IMR-90 (cell line): Measurements from ENCODE around the gene HRH2. TPM values are rescaled to one million over a fixed set of nuclear protein-coding genes. Genes with fewer than 3 reads are reported as not detected.
"Not testable (repeated sequence)": the region's sequence is repeated elsewhere in the genome, so short reads cannot be mapped to it uniquely, and the experiment has no call there.

ENCODE experiments used
- ATAC-seq: fragments of 200-7000 bp; cut with Tn5 transposase; 2 replicates; pipeline ENCODE4 v1.9.1; 2020; ENCODE audit warnings: low read depth, mild to moderate bottlenecking, moderate library complexity
- BruUV-seq: library from RNA; stranded (reverse); fragments of 400-500 nt; replicated peaks from 2 replicates; lab custom pipeline; 2021; lab: Mats Ljungman, UMichigan
- CTCF ChIA-PET: fragments of 300-600 bp; formaldehyde crosslinking; extraction: SDS; loops from one replicate; lab custom pipeline; 2021; ENCODE audit warnings: antibody characterized with exemption; lab: Yijun Ruan, JAX
- POLR2A ChIA-PET: fragments of 300-600 bp; sonication (Branson Sonifier 250); formaldehyde crosslinking; loops from one replicate; lab custom pipeline; 2022; ENCODE audit warnings: antibody characterized with exemption; ENCODE audit not compliant: unreplicated experiment; lab: Charles Lee
- DNase-seq: peaks from one replicate; pipeline ENCODE4 v3.0.0; 2013
- H2AFZ ChIP-seq: replicated peaks from 2 replicates; pipeline ENCODE3; 2013; ENCODE audit warnings: low read length, mild to moderate bottlenecking; ENCODE audit not compliant: poor library complexity
- H2AK5ac ChIP-seq: 2 replicates; pipeline ENCODE4 v1.6.1; 2013; ENCODE audit warnings: low read depth, low read length, inconsistent platforms
- H2AK9ac ChIP-seq: replicated peaks from 2 replicates; pipeline ENCODE3; 2013; ENCODE audit warnings: mild to moderate bottlenecking, low read depth, low read length, moderate library complexity; ENCODE audit not compliant: poor library complexity
- H2BK120ac ChIP-seq: 2 replicates; pipeline ENCODE4 v1.6.1; 2013; ENCODE audit warnings: low read depth, low read length, inconsistent platforms
- H2BK15ac ChIP-seq: 3 replicates; pipeline ENCODE4 v1.6.1; 2013; ENCODE audit warnings: low read depth, low read length, inconsistent platforms
- H2BK20ac ChIP-seq: 2 replicates; pipeline ENCODE4 v1.6.1; 2013; ENCODE audit warnings: low read depth, mild to moderate bottlenecking, inconsistent platforms, low read length, moderate library complexity
- H2BK5ac ChIP-seq: 2 replicates; pipeline ENCODE4 v1.6.1; 2013; ENCODE audit warnings: mild to moderate bottlenecking, low read depth, low read length, inconsistent platforms; ENCODE audit not compliant: poor library complexity, severe bottlenecking
- H3K14ac ChIP-seq: replicated peaks from 2 replicates; pipeline ENCODE4 v1.6.1; 2013; ENCODE audit warnings: low read depth, low read length, inconsistent platforms
- H3K18ac ChIP-seq: 2 replicates; pipeline ENCODE4 v1.6.1; 2013; ENCODE audit warnings: low read depth, low read length, control low read depth
- H3K23ac ChIP-seq: 2 replicates; pipeline ENCODE4 v1.6.1; 2013; ENCODE audit warnings: low read depth, low read length, inconsistent platforms
- H3K27ac ChIP-seq: 2 replicates; pipeline ENCODE4 v1.5.1; 2013; ENCODE audit warnings: mild to moderate bottlenecking, control low read depth, low read length; ENCODE audit not compliant: insufficient read depth
- H3K27me3 ChIP-seq: 2 replicates; pipeline ENCODE4 v1.6.1; 2013; ENCODE audit warnings: low read length; ENCODE audit not compliant: control insufficient read depth, insufficient read depth
- H3K36me3 ChIP-seq: 2 replicates; pipeline ENCODE4 v1.6.1; 2013; ENCODE audit warnings: low read length, mixed read lengths; ENCODE audit not compliant: control insufficient read depth, insufficient read depth
- H3K4ac ChIP-seq: 2 replicates; pipeline ENCODE4 v1.6.1; 2013; ENCODE audit warnings: low read depth, low read length, inconsistent platforms
- H3K4me1 ChIP-seq: 2 replicates; pipeline ENCODE4 v1.6.1; 2013; ENCODE audit warnings: low read length, mixed read lengths; ENCODE audit not compliant: control insufficient read depth, insufficient read depth
- H3K4me2 ChIP-seq: 2 replicates; pipeline ENCODE4 v1.6.1; 2013; ENCODE audit warnings: low read depth, mild to moderate bottlenecking, control low read depth, low read length, moderate library complexity
- H3K4me3 ChIP-seq: 2 replicates; pipeline ENCODE4 v1.5.1; 2013; ENCODE audit warnings: low read depth, mild to moderate bottlenecking, control low read depth, low read length, moderate library complexity; ENCODE audit not compliant: insufficient read depth
- H3K56ac ChIP-seq: 2 replicates; pipeline ENCODE4 v1.6.1; 2013; ENCODE audit warnings: low read length, inconsistent platforms; ENCODE audit not compliant: insufficient read depth; ENCODE audit errors: extremely low read depth
- H3K79me1 ChIP-seq, 2 experiments: 2 replicates each; pipeline ENCODE4 v1.6.1; 2013; ENCODE audit warnings: low read length in 2 of 2, inconsistent platforms in 1 of 2, low read depth in 1 of 2
- H3K9ac ChIP-seq: 2 replicates; pipeline ENCODE4 v1.6.1; 2013; ENCODE audit warnings: low read depth, low read length, control low read depth
- H3K9me1 ChIP-seq: 2 replicates; pipeline ENCODE4 v1.6.1; 2013; ENCODE audit warnings: low read length, inconsistent platforms; ENCODE audit not compliant: insufficient read depth
- H3K9me3 ChIP-seq: 2 replicates; pipeline ENCODE4 v1.6.1; 2013; ENCODE audit warnings: low read length; ENCODE audit not compliant: control insufficient read depth, insufficient read depth
- H4K20me1 ChIP-seq: 2 replicates; pipeline ENCODE4 v1.6.1; 2013; ENCODE audit warnings: low read length, inconsistent platforms; ENCODE audit not compliant: insufficient read depth
- H4K5ac ChIP-seq: 2 replicates; pipeline ENCODE4 v1.6.1; 2013; ENCODE audit warnings: mild to moderate bottlenecking, low read depth, low read length, control low read depth
- H4K8ac ChIP-seq, 2 experiments: 2 replicates each; pipeline ENCODE4 v1.6.1; 2013; ENCODE audit warnings: low read depth in 2 of 2, low read length in 2 of 2, control low read depth in 1 of 2, inconsistent platforms in 1 of 2
- H4K91ac ChIP-seq: 2 replicates; pipeline ENCODE4 v1.6.1; 2013; ENCODE audit warnings: low read depth, low read length, inconsistent platforms; ENCODE audit not compliant: insufficient read depth
- dilution Hi-C: fragments of 300-500 bp; cut with HindIII; formaldehyde crosslinking; loops from one replicate; pipeline ENCODE4 v1.14.3; 2018; ENCODE audit warnings: low sequenced_read_pairs; ENCODE audit not compliant: unreplicated experiment
- in situ Hi-C: fragments of 300-500 bp; cut with MboI; formaldehyde crosslinking; loops from 3 replicates; pipeline ENCODE4 v1.14.3; 2019; ENCODE audit warnings: low sequenced_read_pairs, inconsistent platforms, mixed read lengths
- intact Hi-C: fragments of 100-400 bp; cut with micrococcal nuclease; formaldehyde crosslinking; loops from 2 replicates; pipeline ENCODE4 v1.10.0; 2022
- polyA plus RNA-seq, 3 experiments: library from polyadenylated mRNA; depleted of rRNA; stranded (reverse); fragments of >200 nt; gene quantifications; 2 replicates each; pipeline ENCODE4 v1.2.3, GENCODE V29; 2012; ENCODE audit warnings: low replicate concordance in 1 of 3
- total RNA-seq: library from RNA; depleted of rRNA; stranded (reverse); fragments of >200 nt; gene quantifications from 2 replicates; pipeline ENCODE4 v1.2.3, GENCODE V29; 2012

Gene HRH2
- total and polyA plus RNA-seq, 2 of the 4 experiments (the other 2 are of a cell fraction) = not detected

DNA sequence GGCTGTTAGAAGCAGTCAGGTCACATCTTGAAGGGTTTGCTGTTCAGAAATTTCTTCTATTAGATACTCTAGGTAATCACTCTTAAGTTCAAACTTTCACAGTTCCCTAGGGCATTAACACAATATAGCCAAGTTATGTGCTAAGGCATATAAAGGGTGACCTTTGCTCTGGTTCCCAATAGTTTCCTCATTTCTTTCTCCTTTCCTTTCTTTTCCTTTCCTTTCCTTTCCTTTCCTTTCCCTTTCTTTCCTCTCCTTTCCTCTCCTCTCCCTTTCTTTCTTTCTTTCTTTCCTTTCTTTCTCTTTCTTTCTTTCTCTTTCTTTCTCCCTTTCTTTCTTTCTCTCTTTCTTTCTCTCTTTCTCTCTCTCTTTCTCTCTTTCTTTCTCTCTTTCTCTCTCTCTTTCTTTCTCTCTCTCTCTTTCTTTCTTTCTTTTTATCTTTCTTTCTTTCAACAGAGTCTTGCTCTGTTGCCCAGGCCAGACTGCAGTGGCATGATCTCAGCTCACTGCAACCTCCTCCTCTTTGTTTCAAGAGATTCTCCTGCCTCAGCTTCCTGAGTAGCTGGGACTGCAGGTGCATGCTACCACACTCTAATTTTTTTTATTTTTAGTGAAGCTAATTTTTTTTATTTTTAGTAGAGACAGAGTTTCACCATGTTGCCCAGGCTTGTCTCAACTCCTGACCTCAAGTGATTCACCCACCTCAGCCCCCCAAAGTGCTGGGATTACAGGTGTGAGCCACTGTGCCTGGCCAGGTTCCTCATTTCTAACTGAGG is 7.3 kb upstream of the HRH2 start:
- H3K4ac ChIP-seq, intact Hi-C loops, H2BK120ac ChIP-seq, H2BK5ac ChIP-seq, H3K4me2 ChIP-seq, CTCF ChIA-PET, H3K27me3 ChIP-seq, H4K8ac ChIP-seq, H3K9me3 ChIP-seq, H3K14ac ChIP-seq, dilution Hi-C loops, H2AFZ ChIP-seq, H2BK15ac ChIP-seq, H3K56ac ChIP-seq, H4K20me1 ChIP-seq, H2AK9ac ChIP-seq, H3K9ac ChIP-seq, H4K5ac ChIP-seq, ATAC-seq, H3K27ac ChIP-seq, H4K91ac ChIP-seq, H3K4me1 ChIP-seq, H2AK5ac ChIP-seq, H3K18ac ChIP-seq, DNase-seq, BruUV-seq, H3K4me3 ChIP-seq, H3K23ac ChIP-seq, H3K36me3 ChIP-seq, POLR2A ChIA-PET, H3K79me1 ChIP-seq, H3K9me1 ChIP-seq, H2BK20ac ChIP-seq, in situ Hi-C loops: not testable (repeated sequence)
